ENCODE measurements around the gene DNAH1.
A peak's percentile ranks its signal among the peaks of the same experiment; 100 is the strongest.

Gene DNAH1

GRCh38 chr3:52358362-52358940 is 42.3 kb downstream of the DNAH1 start:
- no peak for DNase-seq (ENCODE audit: low spot score)

GRCh38 chr3:52359116-52359855 is 43.2 kb downstream of the DNAH1 start:
- no peak for DNase-seq (ENCODE audit: low spot score)

DNA sequence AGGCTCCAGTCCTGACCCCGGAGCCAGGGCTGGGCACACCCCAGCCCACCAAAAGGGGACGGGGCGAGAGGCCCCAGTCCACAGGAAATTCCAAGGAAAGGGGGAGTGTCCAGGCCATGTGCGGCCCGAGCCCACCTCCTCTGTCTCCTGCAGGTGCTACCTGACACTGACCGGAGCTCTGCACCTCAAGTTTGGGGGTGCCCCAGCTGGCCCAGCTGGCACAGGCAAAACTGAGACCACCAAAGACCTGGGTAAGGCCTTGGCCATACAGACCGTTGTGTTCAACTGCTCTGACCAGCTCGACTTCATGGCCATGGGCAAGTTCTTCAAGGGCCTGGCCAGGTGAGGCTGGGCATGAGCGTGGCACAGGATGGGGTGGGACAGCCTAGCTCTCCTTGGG is 44.9 kb downstream of the DNAH1 start:
- no peak for DNase-seq (ENCODE audit: low spot score)

DNA sequence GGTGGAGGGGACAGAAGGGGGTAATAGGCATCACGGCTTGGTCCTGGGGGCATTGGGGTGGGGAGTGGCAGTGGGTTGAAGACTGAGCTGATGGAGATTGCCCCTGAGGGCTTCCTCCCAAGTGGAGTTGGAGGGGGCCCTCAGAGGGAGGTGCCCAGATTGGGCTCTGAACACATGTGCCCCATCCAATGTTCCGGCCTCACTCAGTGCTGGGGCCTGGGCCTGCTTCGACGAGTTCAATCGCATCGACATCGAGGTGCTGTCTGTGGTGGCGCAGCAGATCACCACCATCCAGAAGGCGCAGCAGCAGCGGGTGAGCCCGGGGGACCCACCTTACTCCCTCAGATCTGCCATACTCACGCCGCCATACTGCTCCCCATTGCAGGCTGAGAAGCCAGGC is 45.3 kb downstream of the DNAH1 start:
- DNase-seq (ENCODE audit: low spot score), result no peak

- no peak for DNase-seq (ENCODE audit: low spot score)
Observed at GRCh38 chr3:52361898-52362297, 45.8 kb downstream of the DNAH1 start.

GRCh38 chr3:52364322-52365035 is 48.4 kb downstream of the DNAH1 start:
- no peak for DNase-seq (ENCODE audit: low spot score)

GRCh38 chr3:52366527-52366926 is 50.4 kb downstream of the DNAH1 start:
- DNase-seq (ENCODE audit: low spot score), result no peak

GRCh38 chr3:52367891-52368880 is 52.1 kb downstream of the DNAH1 start:
- no peak for DNase-seq (ENCODE audit: low spot score)

GRCh38 chr3:52370531-52370930 is 54.4 kb downstream of the DNAH1 start:
- no peak for DNase-seq (ENCODE audit: low spot score)

GRCh38 chr3:52372822-52373504 is 56.8 kb downstream of the DNAH1 start:
- no peak for DNase-seq (ENCODE audit: low spot score)

DNA sequence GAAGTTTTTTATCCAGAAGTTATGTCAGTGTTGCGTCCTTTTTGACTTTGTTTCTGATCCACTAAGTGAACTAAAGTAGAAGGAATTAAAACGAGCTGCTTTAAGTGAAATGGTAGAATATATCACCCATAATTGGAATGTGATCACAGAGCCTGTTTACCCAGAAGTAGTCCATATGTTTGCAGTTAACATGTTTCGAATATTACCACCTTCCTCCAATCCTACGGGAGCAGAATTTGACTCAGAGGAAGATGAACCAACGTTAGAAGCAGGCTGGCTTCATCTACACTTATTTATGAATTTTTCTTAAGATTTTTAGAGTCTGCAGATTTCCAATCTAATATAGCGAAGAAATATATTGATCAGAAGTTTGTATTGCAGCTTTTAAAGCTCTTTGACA is 57.6 kb downstream of the DNAH1 start:
- DNase-seq (ENCODE audit: low spot score), result no peak

DNA sequence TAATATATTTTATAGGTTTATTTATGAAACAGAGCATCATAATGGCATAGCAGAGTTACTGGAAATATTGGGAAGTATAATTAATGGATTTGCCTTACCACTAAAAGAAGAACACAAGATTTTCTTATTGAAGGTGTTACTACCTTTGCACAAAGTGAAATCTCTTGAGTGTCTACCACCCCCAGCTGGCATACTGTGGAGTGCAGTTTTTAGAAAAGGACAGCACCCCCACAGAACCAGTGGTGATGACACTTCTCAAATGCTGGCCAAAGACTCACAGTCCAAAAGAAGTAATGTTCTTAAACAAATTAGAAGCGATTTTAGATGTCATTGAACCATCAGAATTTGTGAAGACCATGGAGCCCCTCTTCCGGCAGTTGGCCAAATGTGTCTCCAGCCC is 58.1 kb downstream of the DNAH1 start:
- DNase-seq (ENCODE audit: low spot score), result no peak

- DNase-seq (ENCODE audit: low spot score), result no peak
Observed at GRCh38 chr3:52379610-52380009, 63.5 kb downstream of the DNAH1 start.

DNA sequence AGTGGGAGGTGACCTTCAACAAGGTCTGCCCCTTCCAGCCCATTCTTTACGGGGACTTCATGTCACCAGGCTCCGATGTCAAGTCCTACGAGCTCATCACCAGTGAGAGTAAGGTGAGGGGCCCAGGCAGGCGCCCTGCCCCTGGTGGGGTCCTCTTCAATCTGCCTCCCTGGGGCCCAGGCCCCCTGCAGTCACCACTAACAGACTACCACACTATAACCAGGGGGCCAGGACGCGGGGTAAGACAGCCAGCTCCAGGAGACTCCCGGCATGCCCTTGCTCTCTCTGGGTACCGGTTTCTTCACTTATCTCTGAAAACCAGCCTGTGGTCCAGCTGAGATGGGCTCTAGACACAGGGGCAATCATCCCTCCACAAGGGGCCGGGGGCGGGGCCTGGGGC is 63.9 kb downstream of the DNAH1 start:
- no peak for DNase-seq (ENCODE audit: low spot score)

DNA sequence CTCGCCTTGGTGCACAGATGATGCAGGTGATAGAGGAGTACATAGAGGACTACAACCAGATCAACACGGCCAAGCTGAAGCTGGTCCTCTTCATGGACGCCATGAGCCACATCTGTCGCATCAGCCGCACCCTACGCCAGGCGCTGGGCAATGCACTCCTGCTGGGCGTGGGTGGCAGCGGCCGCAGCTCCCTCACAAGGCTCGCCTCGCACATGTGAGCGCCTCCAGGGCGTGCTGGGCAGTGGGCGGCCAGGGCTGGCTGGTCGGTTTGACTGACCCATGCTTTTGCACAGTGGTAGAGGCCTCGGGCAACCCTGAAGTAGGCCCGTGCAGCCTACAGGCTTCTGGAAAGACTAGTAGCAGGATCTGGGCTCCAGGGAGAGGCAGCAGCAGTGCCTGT is 65.5 kb downstream of the DNAH1 start:
- DNase-seq (ENCODE audit: low spot score), result no peak

GRCh38 chr3:52383446-52383845 is 67.3 kb downstream of the DNAH1 start:
- no peak for DNase-seq (ENCODE audit: low spot score)

GRCh38 chr3:52384019-52384761 is 68.1 kb downstream of the DNAH1 start:
- DNase-seq (ENCODE audit: low spot score), result no peak

DNA sequence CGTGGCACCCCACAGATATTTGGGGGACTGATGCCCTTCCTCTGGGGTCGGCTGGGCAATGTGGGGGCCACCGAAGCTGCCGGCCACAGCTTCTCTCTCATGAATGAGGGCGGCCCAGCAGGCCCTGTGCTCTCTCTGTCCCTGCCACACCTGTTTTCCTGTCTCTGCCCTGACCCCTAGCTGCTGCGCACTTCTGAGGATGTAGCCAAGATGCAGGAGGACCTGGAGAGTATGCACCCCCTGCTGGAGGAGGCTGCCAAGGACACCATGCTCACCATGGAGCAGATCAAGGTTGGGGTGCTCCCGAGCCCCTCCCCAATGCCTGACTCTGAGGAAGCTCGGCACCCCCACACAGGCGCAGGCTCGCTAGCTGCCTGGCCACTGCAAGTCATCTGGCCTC is 69.0 kb downstream of the DNAH1 start:
- peak; percentile 63 for DNase-seq (ENCODE audit: low spot score)

GRCh38 chr3:52387481-52387880 is 71.4 kb downstream of the DNAH1 start:
- DNase-seq (ENCODE audit: low spot score), result no peak

DNA sequence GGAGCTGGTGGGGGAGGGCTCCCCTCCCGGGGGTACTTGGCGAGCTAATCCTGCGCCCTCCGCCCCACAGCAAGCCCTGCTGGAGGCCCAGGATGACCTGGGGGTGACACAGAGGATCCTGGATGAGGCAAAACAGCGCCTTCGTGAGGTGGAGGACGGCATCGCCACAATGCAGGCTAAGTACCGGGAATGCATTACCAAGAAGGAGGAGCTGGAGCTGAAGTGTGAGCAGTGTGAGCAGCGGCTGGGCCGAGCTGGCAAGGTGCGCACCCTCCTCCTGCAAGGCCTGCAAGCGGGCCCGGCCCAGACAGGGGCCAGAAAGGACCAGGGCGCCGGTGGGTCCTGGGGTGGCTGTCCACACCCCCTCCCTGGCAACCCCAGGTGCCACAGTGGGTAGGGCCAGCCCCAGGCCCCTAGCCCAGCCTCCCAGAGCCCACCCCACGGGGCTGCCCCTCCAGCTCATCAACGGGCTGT is 72.3 kb downstream of the DNAH1 start:
- no peak for DNase-seq (ENCODE audit: low spot score)

- no peak for DNase-seq (ENCODE audit: low spot score)
Observed at GRCh38 chr3:52388933-52389332, 72.8 kb downstream of the DNAH1 start.
